OCI-LY7 (cell line): ENCODE measurements around the gene SLC17A9. TPM values are rescaled to one million over a fixed set of nuclear protein-coding genes. Genes with fewer than 3 reads are reported as not detected.

ENCODE experiments used
- BruUV-seq: library from RNA; stranded (reverse); fragments of 400-500 nt; replicated peaks from 2 replicates; lab custom pipeline; 2021; lab: Mats Ljungman, UMichigan
- CTCF ChIA-PET: fragments of 300-600 bp; sonication (Branson Sonifier 250); formaldehyde crosslinking; loops from one replicate; lab custom pipeline; 2022; ENCODE audit warnings: antibody characterized with exemption; ENCODE audit not compliant: unreplicated experiment; lab: Charles Lee
- POLR2A ChIA-PET: fragments of 300-600 bp; sonication (Branson Sonifier 250); formaldehyde crosslinking; loops from one replicate; lab custom pipeline; 2022; ENCODE audit warnings: antibody characterized with exemption; lab: Charles Lee
- DNase-seq: peaks from one replicate; pipeline ENCODE4 v3.0.0-alpha.2; 2015; ENCODE audit warnings: low spot score
- H2AFZ ChIP-seq: fragments of 200-600 bp; sonication (generic), shearing (Covaris generic); 2 replicates; pipeline ENCODE4 v1.6.1; 2014; ENCODE audit warnings: mild to moderate bottlenecking, antibody characterized with exemption, low read length, moderate library complexity
- H3K27ac ChIP-seq: fragments of 200-600 bp; sonication (generic); 2 replicates; pipeline ENCODE4 v1.5.1; 2014; ENCODE audit warnings: mixed run types, low read depth, mild to moderate bottlenecking, moderate library complexity, low read length, inconsistent platforms; ENCODE audit not compliant: poor library complexity, severe bottlenecking
- H3K36me3 ChIP-seq: fragments of 200-600 bp; sonication (generic); 2 replicates; pipeline ENCODE4 v1.6.1; 2014; ENCODE audit warnings: mild to moderate bottlenecking, antibody characterized with exemption, low read length, moderate library complexity, mixed read lengths; ENCODE audit not compliant: insufficient read depth
- H3K4me1 ChIP-seq: fragments of 200-600 bp; sonication (generic); 2 replicates; pipeline ENCODE4 v1.5.1; 2014; ENCODE audit warnings: mild to moderate bottlenecking, low read length; ENCODE audit not compliant: insufficient read depth, poor library complexity, severe bottlenecking
- H3K4me2 ChIP-seq: fragments of 200-600 bp; sonication (generic); 2 replicates; pipeline ENCODE4 v1.6.1; 2014; ENCODE audit warnings: mild to moderate bottlenecking, low read length
- H3K4me3 ChIP-seq: fragments of 200-600 bp; sonication (generic); 2 replicates; pipeline ENCODE4 v1.5.1; 2014; ENCODE audit warnings: mild to moderate bottlenecking, low read depth, low read length; ENCODE audit not compliant: poor library complexity, severe bottlenecking
- H3K79me2 ChIP-seq: fragments of 200-600 bp; sonication (generic); 2 replicates; pipeline ENCODE4 v1.6.1; 2016; ENCODE audit warnings: low read depth, mild to moderate bottlenecking, low read length, moderate library complexity, mixed read lengths; ENCODE audit not compliant: insufficient read depth
- H3K9me2 ChIP-seq: fragments of 200-600 bp; sonication (generic); 2 replicates; pipeline ENCODE4 v1.6.1; 2016; ENCODE audit warnings: mild to moderate bottlenecking, low read length, mixed read lengths; ENCODE audit not compliant: insufficient read depth
- H3K9me3 ChIP-seq: fragments of 200-600 bp; sonication (generic); 2 replicates; pipeline ENCODE4 v1.6.1; 2014; ENCODE audit warnings: mild to moderate bottlenecking, mixed run types, low read length, mixed read lengths
- H4K20me1 ChIP-seq: fragments of 200-600 bp; sonication (generic); 2 replicates; pipeline ENCODE4 v1.6.1; 2014; ENCODE audit warnings: mild to moderate bottlenecking, antibody characterized with exemption, low read length, moderate library complexity, mixed read lengths; ENCODE audit not compliant: insufficient read depth
- EZH2phosphoT487 ChIP-seq: fragments of 200-600 bp; sonication (generic); IDR thresholded peaks from 2 replicates; pipeline ENCODE4 v1.6.1; 2018; ENCODE audit warnings: low read depth, borderline replicate concordance, mild to moderate bottlenecking, mixed run types, antibody characterized with exemption, low read length, moderate library complexity, mixed read lengths
- intact Hi-C: fragments of 100-400 bp; cut with micrococcal nuclease; formaldehyde crosslinking; loops from one replicate; pipeline ENCODE4 v1.10.0; 2022; ENCODE audit not compliant: unreplicated experiment
- total RNA-seq, 2 experiments: library from RNA; depleted of rRNA in 1 of 2; stranded (reverse); fragments of >200 nt in 1 of 2; shearing (Covaris generic) in 1 of 2; gene quantifications; 2 replicates each; pipeline ENCODE4 v1.2.3, GENCODE V29; 2014 to 2022
- TF ChIP-seq, protein P1 (sequence below): fragments of 200-600 bp; sonication (generic); conservative IDR thresholded peaks from 2 replicates; pipeline ENCODE4 v1.5.1; 2014; ENCODE audit warnings: mild to moderate bottlenecking, antibody characterized with exemption, low read length, moderate library complexity, mixed read lengths

SLC17A9 gene
- total RNA-seq, 2 experiments from 2014 or later, result 2.0 to 8.1 TPM

- peaks cover 16% of the 10 kb centered on the region for H3K36me3 ChIP-seq
- H3K4me1 ChIP-seq, result peaks cover 24% of the 10 kb centered on the region
- H2AFZ ChIP-seq, result peak overlapping the region; percentile 58
- intact Hi-C loops, result loop anchor here (1.0 to 10.0 kb wide), 3 partner anchors 16 to 51 kb away; partner anchors contain the start of genes BHLHE23 and GID8
- no peaks in the 10 kb centered on the region for H4K20me1 ChIP-seq
- peak overlapping the region; percentile 72 for H3K4me2 ChIP-seq
- peak overlapping the region; percentile 89 for H3K27ac ChIP-seq
- no peak for TF ChIP-seq EZH2phosphoT487
- TF ChIP-seq, protein P1, sequence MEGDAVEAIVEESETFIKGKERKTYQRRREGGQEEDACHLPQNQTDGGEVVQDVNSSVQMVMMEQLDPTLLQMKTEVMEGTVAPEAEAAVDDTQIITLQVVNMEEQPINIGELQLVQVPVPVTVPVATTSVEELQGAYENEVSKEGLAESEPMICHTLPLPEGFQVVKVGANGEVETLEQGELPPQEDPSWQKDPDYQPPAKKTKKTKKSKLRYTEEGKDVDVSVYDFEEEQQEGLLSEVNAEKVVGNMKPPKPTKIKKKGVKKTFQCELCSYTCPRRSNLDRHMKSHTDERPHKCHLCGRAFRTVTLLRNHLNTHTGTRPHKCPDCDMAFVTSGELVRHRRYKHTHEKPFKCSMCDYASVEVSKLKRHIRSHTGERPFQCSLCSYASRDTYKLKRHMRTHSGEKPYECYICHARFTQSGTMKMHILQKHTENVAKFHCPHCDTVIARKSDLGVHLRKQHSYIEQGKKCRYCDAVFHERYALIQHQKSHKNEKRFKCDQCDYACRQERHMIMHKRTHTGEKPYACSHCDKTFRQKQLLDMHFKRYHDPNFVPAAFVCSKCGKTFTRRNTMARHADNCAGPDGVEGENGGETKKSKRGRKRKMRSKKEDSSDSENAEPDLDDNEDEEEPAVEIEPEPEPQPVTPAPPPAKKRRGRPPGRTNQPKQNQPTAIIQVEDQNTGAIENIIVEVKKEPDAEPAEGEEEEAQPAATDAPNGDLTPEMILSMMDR, result no peak
- peaks cover 7% of the 10 kb centered on the region for H3K9me3 ChIP-seq
- ChIA-PET POLR2A (interaction anchor here (0.6 to 1.5 kb wide), 13 partner anchors 8 to 344 kb away, joined by 3 to 6 read pairs (median 3); partner anchors contain the start of gene DIDO1), CTCF (interaction anchor here (0.7 to 1.1 kb wide), 2 partner anchors 47 to 1026 kb away, joined by 4 read pairs; no protein-coding TSS in a partner anchor)
- H3K4me3 ChIP-seq, result peak overlapping the region; percentile 44
- H3K9me2 ChIP-seq, result no peaks in the 10 kb centered on the region
- H3K79me2 ChIP-seq, result no peaks in the 10 kb centered on the region
- peak; percentile 96 for DNase-seq
- BruUV-seq, result no TSS peak
Measured at GRCh38 chr20:62953839-62954703, 1.6 kb downstream of the SLC17A9 start.

DNA sequence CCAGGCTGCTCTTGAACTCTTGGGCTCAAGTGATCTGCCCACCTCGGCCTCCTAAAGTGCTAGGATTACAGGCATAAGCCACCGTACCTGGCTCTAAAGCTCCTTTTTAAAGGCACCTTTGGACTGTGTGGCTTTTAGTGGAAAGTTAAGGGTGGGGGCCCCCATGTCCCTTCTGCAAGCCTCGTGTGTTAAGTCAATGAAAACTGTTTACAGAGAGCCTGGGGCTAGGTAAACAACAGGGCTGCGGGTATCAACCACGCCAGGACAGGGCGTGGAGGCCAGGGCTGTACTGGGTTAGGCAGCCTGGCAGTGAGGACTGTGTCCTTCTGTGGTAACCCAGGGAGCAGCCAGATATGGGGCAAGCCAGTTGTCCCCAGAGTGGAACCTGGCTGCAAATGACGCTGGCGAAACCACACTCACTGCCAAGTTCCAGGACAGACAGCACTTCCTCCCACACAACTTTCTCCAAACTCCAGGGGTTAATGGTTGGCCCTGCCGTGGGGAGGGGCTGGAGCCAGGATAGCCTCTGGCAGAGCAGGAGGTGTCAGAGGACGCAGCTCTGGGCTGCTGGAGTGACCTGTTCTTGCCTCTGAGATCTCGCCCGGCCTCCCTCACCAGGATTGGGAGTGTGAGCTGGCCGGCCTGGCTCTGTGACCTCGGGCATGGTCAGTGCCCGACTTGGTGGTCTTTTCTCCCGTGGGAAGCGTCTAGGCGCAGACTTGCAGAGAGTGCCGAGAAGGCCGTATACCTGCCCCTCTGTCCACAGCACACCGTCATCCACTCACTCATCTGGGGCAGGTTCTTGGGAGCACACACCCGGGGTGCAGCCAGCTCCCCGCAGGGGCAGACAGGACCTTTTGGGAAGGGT, 3.2 kb downstream of the SLC17A9 start:
- Histone ChIP-seq H3K79me2 (no peaks in the 10 kb centered on the region), H3K27ac (no peak overlapping the region), H3K9me3 (no peaks in the 10 kb centered on the region), H3K9me2 (no peaks in the 10 kb centered on the region), H4K20me1 (no peaks in the 10 kb centered on the region), H3K36me3 (no peaks in the 10 kb centered on the region), H3K4me1 (peaks cover 24% of the 10 kb centered on the region), H3K4me2 (no peak overlapping the region), H2AFZ (no peak overlapping the region), H3K4me3 (no peak overlapping the region)
- intact Hi-C loops, result loop anchor here (2.0 to 10.0 kb wide), 2 partner anchors 37 to 49 kb away; partner anchors contain the start of gene BHLHE23
- CTCF ChIA-PET, result no interaction called here
- POLR2A ChIA-PET, result no interaction called here
- TF ChIP-seq, protein P1, result no peak
- TF ChIP-seq EZH2phosphoT487, result no peak
- no peak for DNase-seq
- BruUV-seq, result no TSS peak
